ENCODE measurements around the gene SOX6.

Gene SOX6

DNA sequence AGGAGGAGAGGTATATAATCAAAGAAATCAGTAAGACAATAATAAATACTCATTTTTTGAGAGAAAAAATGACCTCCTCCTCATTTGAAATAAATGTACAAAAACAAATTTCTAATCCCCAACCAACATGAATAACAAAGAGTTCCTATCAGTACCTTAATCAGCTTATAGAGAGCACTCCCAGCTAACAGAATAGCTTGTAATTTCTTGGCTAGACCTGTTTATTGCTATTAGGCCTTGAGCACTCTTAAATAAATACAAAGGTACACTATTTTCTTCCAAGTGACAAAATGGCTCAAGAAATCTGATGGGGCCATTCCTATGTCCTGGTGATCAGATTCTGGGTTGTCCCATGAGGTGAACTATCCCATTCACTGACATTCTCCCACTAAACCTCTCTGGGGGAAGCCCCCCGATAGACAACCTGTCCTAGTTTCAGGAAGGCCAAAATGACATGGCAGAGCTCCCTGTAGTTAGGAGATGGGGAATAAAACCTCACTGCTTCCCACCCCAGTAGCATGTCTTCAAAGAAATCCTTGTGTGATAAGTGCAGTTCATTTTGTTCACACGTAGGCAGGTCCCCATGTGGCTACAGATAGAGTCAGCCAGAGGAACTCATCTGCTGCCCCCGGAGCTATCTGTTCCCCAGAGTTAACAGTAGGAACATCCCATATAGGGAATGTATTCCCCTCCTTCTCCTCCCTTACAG is 385.7 kb downstream of the SOX6 start:
- DNase-seq (ENCODE audit: insufficient read length, low spot score), result no peak
- TF ChIP-seq POLR2AphosphoS5 (IDR thresholded peaks at IDR 0.05; ENCODE audit: low read depth, low read length), result no peak
- TF ChIP-seq TAF1 (IDR thresholded peaks at IDR 0.05; ENCODE audit: low read depth, low read length), result no peak
- TF ChIP-seq SPI1 (IDR thresholded peaks at IDR 0.05; ENCODE audit: low read depth, low read length), result no peak
- no peak for TF ChIP-seq PAX5 (IDR thresholded peaks at IDR 0.05; ENCODE audit: insufficient read depth, low read length, severe bottlenecking)
- TF ChIP-seq POLR2A (IDR thresholded peaks at IDR 0.05; ENCODE audit: low read depth, low read length), result no peak
- TF ChIP-seq POU2F2 (IDR thresholded peaks at IDR 0.05; ENCODE audit: low read depth, low read length), result no peak
- FAIRE-seq, result no peak

- FAIRE-seq (no peak), DNase-seq (ENCODE audit: insufficient read length, low spot score) (no peak)
- TF ChIP-seq PAX5 (IDR thresholded peaks at IDR 0.05; ENCODE audit: insufficient read depth, low read length, severe bottlenecking) (no peak), SPI1 (IDR thresholded peaks at IDR 0.05; ENCODE audit: low read depth, low read length) (no peak), POLR2A (IDR thresholded peaks at IDR 0.05; ENCODE audit: low read depth, low read length) (no peak), TAF1 (IDR thresholded peaks at IDR 0.05; ENCODE audit: low read depth, low read length) (no peak), POLR2AphosphoS5 (IDR thresholded peaks at IDR 0.05; ENCODE audit: low read depth, low read length) (no peak), POU2F2 (IDR thresholded peaks at IDR 0.05; ENCODE audit: low read depth, low read length) (no peak)
Measured at GRCh38 chr11:15969701-15970329, 386.5 kb downstream of the SOX6 start.

GRCh38 chr11:15969281-15969680 is 387.1 kb downstream of the SOX6 start:
- DNase-seq (ENCODE audit: insufficient read length, low spot score) (no peak), FAIRE-seq (no peak)
- TF ChIP-seq PAX5 (IDR thresholded peaks at IDR 0.05; ENCODE audit: insufficient read depth, low read length, severe bottlenecking), result no peak
- TF ChIP-seq SPI1 (IDR thresholded peaks at IDR 0.05; ENCODE audit: low read depth, low read length), result 0 out of 2 replicates have a peak, but pooled peaks have one; percentile 13

GRCh38 chr11:15968461-15969130 is 387.8 kb downstream of the SOX6 start:
- FAIRE-seq (no peak), DNase-seq (ENCODE audit: insufficient read length, low spot score) (no peak)
- TF ChIP-seq POLR2AphosphoS5 (IDR thresholded peaks at IDR 0.05; ENCODE audit: low read depth, low read length) (no peak), POU2F2 (IDR thresholded peaks at IDR 0.05; ENCODE audit: low read depth, low read length) (no peak), PAX5 (IDR thresholded peaks at IDR 0.05; ENCODE audit: insufficient read depth, low read length, severe bottlenecking) (no peak), TAF1 (IDR thresholded peaks at IDR 0.05; ENCODE audit: low read depth, low read length) (no peak), SPI1 (IDR thresholded peaks at IDR 0.05; ENCODE audit: low read depth, low read length) (no peak), POLR2A (IDR thresholded peaks at IDR 0.05; ENCODE audit: low read depth, low read length) (no peak)

- DNase-seq (ENCODE audit: insufficient read length, low spot score) (no peak), FAIRE-seq (no peak)
- TF ChIP-seq PAX5 (IDR thresholded peaks at IDR 0.05; ENCODE audit: insufficient read depth, low read length, severe bottlenecking), result no peak
- TF ChIP-seq SPI1 (IDR thresholded peaks at IDR 0.05; ENCODE audit: low read depth, low read length), result no peak
- TF ChIP-seq POLR2AphosphoS5 (IDR thresholded peaks at IDR 0.05; ENCODE audit: low read depth, low read length), result no peak
- no peak for TF ChIP-seq POLR2A (IDR thresholded peaks at IDR 0.05; ENCODE audit: low read depth, low read length)
- TF ChIP-seq TAF1 (IDR thresholded peaks at IDR 0.05; ENCODE audit: low read depth, low read length), result no peak
- TF ChIP-seq POU2F2 (IDR thresholded peaks at IDR 0.05; ENCODE audit: low read depth, low read length), result no peak
Measured at GRCh38 chr11:15967966-15968365, 388.4 kb downstream of the SOX6 start.

- TF ChIP-seq POLR2A (IDR thresholded peaks at IDR 0.05; ENCODE audit: low read depth, low read length) (no peak), SPI1 (IDR thresholded peaks at IDR 0.05; ENCODE audit: low read depth, low read length) (no peak), TAF1 (IDR thresholded peaks at IDR 0.05; ENCODE audit: low read depth, low read length) (no peak), POU2F2 (IDR thresholded peaks at IDR 0.05; ENCODE audit: low read depth, low read length) (no peak), PAX5 (IDR thresholded peaks at IDR 0.05; ENCODE audit: insufficient read depth, low read length, severe bottlenecking) (no peak), POLR2AphosphoS5 (IDR thresholded peaks at IDR 0.05; ENCODE audit: low read depth, low read length) (no peak)
- FAIRE-seq (no peak), DNase-seq (ENCODE audit: insufficient read length, low spot score) (no peak)
Measured at GRCh38 chr11:15967166-15967565, 389.2 kb downstream of the SOX6 start.

- TF ChIP-seq PAX5 (IDR thresholded peaks at IDR 0.05; ENCODE audit: insufficient read depth, low read length, severe bottlenecking) (no peak), POLR2AphosphoS5 (IDR thresholded peaks at IDR 0.05; ENCODE audit: low read depth, low read length) (no peak), TAF1 (IDR thresholded peaks at IDR 0.05; ENCODE audit: low read depth, low read length) (no peak), POU2F2 (IDR thresholded peaks at IDR 0.05; ENCODE audit: low read depth, low read length) (no peak), SPI1 (IDR thresholded peaks at IDR 0.05; ENCODE audit: low read depth, low read length) (no peak), POLR2A (IDR thresholded peaks at IDR 0.05; ENCODE audit: low read depth, low read length) (no peak)
- DNase-seq (ENCODE audit: insufficient read length, low spot score) (no peak), FAIRE-seq (no peak)
Measured at GRCh38 chr11:15965562-15966250, 390.6 kb downstream of the SOX6 start.

DNA sequence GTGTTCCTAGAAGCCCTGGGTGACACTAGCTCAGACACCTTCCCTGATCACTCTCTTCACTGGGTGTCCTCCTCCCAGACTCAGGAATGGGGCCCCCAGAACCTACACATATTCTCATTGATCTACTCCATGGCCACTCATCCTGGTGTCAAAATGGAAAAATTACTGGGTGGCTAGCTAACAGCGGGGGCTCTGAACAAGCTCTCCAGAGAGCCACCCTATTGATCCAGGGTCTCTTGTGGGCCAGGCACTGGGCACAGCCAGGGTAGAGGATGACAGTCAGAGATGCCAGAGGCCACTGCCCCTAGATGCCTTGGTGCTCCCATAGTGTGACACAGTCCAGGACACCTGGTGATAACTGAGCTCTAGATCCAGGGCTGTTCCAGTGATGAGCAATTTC is 393.1 kb downstream of the SOX6 start:
- DNase-seq (ENCODE audit: insufficient read length, low spot score) (no peak), FAIRE-seq (no peak)
- TF ChIP-seq PAX5 (IDR thresholded peaks at IDR 0.05; ENCODE audit: insufficient read depth, low read length, severe bottlenecking), result no peak
- no peak for TF ChIP-seq POLR2AphosphoS5 (IDR thresholded peaks at IDR 0.05; ENCODE audit: low read depth, low read length)
- no peak for TF ChIP-seq POU2F2 (IDR thresholded peaks at IDR 0.05; ENCODE audit: low read depth, low read length)
- TF ChIP-seq SPI1 (IDR thresholded peaks at IDR 0.05; ENCODE audit: low read depth, low read length), result no peak
- no peak for TF ChIP-seq POLR2A (IDR thresholded peaks at IDR 0.05; ENCODE audit: low read depth, low read length)
- no peak for TF ChIP-seq TAF1 (IDR thresholded peaks at IDR 0.05; ENCODE audit: low read depth, low read length)

GRCh38 chr11:15958910-15959309 is 397.4 kb downstream of the SOX6 start:
- TF ChIP-seq POU2F2 (IDR thresholded peaks at IDR 0.05; ENCODE audit: low read depth, low read length) (no peak), POLR2A (IDR thresholded peaks at IDR 0.05; ENCODE audit: low read depth, low read length) (no peak), POLR2AphosphoS5 (IDR thresholded peaks at IDR 0.05; ENCODE audit: low read depth, low read length) (no peak)
- no peak for FAIRE-seq
- no peak for DNase-seq (ENCODE audit: insufficient read length, low spot score)

All from GM12891 (cell line).